ENCODE measurements around the gene XRCC4. TPM values are rescaled to one million over a fixed set of nuclear protein-coding genes. Genes with fewer than 3 reads are reported as not detected.

The XRCC4 gene
- total and polyA plus RNA-seq, 2 of the 13 experiments (the other 11 are each of a cell fraction or from before 2014, with no cell fraction given), result 2.8 to 12.6 TPM

- TF ChIP-seq ZHX2 (IDR thresholded peaks at IDR 0.05; ENCODE audit: low read depth) (no peak), ZHX2 (CRISPR knock-in tag; IDR thresholded peaks at IDR 0.05; ENCODE audit: borderline replicate concordance) (no peak), KIAA2018 (CRISPR knock-in tag; IDR thresholded peaks at IDR 0.05; ENCODE audit: borderline replicate concordance) (no peak), ARHGAP35 (CRISPR knock-in tag; IDR thresholded peaks at IDR 0.05; ENCODE audit: borderline replicate concordance) (no peak), ZNF781 (CRISPR knock-in tag; IDR thresholded peaks at IDR 0.05; ENCODE audit: borderline replicate concordance, not compliant biosample characterization) (no peak), MED8 (CRISPR knock-in tag; IDR thresholded peaks at IDR 0.05; ENCODE audit: insufficient replicate concordance) (no peak), ZNF335 (CRISPR knock-in tag; IDR thresholded peaks at IDR 0.05) (peak; percentile 77; the same call in 1 of the 2 replicates), EED (CRISPR knock-in tag; IDR thresholded peaks at IDR 0.05) (no peak), PAWR (CRISPR knock-in tag; IDR thresholded peaks at IDR 0.05; ENCODE audit: borderline replicate concordance) (no peak), NR1H2 (CRISPR knock-in tag; IDR thresholded peaks at IDR 0.05; ENCODE audit: borderline replicate concordance, low read depth) (no peak), ZSCAN20 (CRISPR knock-in tag; IDR thresholded peaks at IDR 0.05; ENCODE audit: borderline replicate concordance) (no peak), HNRNPK (IDR thresholded peaks at IDR 0.05; ENCODE audit: low read depth, low read length, poor library complexity, severe bottlenecking) (no peak), RCOR2 (CRISPR knock-in tag; IDR thresholded peaks at IDR 0.05) (peak; percentile 82), CTCF (CRISPR knock-in tag; IDR thresholded peaks at IDR 0.05) (no peak)
Measured at GRCh38 chr5:83085106-83085505, 7.8 kb downstream of the XRCC4 start (continued).
